ENCODE results near the gene C1orf116.

GRCh38 chr1:207069061-207069460 is 36.5 kb upstream of the C1orf116 start:
- TF ChIP-seq CTCF (IDR thresholded peaks at IDR 0.05) (no peak), POLR2A (IDR thresholded peaks at IDR 0.05) (no peak)
